GM21447 (cell line): ENCODE data around the gene HSPB1.
A peak's percentile ranks its signal among the peaks of the same experiment; 100 is the strongest.
"Not testable (repeated sequence)": the region's sequence is repeated elsewhere in the genome, so short reads cannot be mapped to it uniquely, and the experiment has no call there.

Experiments used
- ATAC-seq: cut with Tn5 transposase; IDR thresholded peaks from one replicate; pipeline ENCODE4 v1.9.1; 2021; ENCODE audit not compliant: unreplicated experiment

HSPB1 gene

GRCh38 chr7:76303202-76304147 is 1.0 kb downstream of the HSPB1 start:
- ATAC-seq, result no peak

DNA sequence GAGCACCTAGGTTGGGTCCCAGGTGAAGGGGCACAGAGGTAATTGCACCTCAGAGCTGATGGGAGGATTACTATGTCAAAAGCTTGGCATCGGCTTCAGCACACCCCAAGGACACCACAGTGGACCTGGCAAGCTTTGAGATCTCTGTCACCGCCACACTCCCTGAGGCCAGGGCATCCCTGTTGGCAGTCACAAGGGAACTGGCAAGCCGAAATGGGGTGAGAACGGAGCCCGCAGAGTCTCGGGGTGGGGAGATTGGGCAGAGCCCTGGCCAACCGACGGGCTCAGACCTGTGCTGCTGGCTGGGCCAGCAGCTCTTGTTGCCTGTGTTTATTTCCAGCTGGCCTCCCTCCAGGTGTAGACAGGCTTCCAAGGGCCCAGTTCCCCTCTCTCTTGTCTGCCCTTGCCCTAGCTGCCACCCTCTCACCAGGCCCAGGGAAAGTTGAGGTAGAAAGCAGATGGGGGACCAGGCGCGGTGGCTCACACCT is 2.5 kb downstream of the HSPB1 start:
- no peak for ATAC-seq

GRCh38 chr7:76308874-76309273 is 6.4 kb downstream of the HSPB1 start:
- not testable (repeated sequence) for ATAC-seq

DNA sequence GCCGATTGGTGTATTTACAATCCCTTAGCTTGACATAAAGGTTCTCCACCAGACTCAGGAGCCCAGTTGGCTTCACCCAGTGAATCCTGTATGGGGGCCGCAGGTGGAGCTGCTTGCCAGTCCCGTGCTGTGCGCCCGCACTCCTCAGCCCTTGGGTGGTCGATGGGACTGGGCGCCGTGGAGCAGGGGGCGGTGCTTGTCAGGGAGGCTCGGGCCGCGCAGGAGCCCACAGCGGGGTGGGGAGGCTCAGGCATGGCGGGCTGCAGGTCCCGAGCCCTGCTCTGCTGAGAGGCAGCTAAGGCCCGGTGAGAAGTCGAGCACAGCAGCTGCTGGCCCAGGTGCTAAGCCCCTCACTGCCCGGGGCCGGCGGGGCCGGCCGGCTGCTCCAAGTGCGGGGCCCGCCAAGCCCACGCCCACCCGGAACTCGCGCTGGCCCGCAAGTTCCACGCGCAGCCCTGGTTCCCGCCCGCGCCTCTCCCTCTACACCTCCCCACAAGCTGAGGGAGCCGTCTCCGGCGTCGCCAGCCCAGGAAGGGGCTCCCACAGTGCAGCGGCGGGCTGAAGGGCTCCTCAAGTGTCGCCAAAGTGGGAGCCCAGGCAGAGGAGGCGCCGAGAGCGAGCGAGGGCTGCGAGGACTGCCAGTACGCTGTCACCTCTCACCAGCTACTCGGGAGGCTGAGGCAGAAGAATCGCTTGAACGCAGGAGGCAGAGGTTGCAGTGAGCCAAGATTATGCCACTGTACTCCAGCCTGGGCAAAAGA is 7.0 kb downstream of the HSPB1 start:
- ATAC-seq, result not testable (repeated sequence)

GRCh38 chr7:76310102-76310957 is 7.9 kb downstream of the HSPB1 start:
- ATAC-seq, result no peak

DNA sequence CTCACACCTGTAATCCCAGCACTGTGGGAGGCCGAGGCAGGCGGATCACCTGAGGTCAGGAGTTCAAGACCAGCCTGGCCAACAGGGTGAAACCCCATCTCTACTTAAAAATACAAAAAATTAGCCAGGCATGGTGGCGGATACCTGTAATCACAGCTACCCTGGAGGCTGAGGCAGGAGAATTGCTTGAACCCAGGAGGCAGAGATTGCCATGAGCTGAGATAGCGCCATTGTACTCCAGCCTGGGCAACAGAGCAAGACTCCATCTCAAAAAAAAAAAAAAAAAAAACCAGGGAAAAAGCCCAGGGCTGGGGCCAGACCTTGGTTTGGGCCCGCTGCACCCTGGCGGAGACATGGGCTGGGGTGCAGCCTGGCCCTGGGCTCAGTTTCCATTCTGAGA is 9.4 kb downstream of the HSPB1 start:
- not testable (repeated sequence) for ATAC-seq

DNA sequence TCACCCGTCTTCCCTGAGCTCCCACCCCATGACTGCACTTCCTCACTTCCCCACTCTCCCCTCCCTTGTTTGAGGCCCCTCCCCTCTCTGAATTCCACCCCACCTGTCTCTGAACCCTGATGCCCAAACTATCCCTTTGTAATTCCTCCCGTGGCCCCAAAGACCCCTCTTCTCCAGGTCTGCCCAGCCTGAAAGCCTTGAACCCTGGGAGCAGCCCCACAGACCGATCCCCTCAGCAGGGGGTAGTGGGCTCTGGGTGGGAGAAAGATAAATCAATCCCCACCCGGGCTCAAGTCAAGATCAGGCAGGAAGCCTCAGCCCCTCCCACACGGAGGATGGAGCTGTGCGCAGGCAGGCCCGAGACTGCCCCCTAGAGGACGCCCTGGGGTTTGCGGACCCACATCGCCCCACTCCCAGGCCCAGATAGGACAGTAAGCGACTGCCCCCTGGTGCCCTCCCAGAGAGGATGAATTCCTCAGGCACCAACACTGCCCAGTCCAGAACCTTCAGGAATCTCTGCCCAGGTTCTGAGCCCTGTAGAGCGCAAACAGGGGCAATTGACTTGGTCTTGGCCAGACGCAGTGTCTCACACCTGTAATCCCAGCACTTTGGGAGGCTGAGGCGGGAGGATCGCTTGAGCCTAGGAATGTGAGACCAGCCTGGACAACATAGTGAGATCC is 11.7 kb downstream of the HSPB1 start:
- peak; percentile 29 for ATAC-seq

GRCh38 chr7:76314740-76315139 is 12.3 kb downstream of the HSPB1 start:
- ATAC-seq, result not testable (repeated sequence)

DNA sequence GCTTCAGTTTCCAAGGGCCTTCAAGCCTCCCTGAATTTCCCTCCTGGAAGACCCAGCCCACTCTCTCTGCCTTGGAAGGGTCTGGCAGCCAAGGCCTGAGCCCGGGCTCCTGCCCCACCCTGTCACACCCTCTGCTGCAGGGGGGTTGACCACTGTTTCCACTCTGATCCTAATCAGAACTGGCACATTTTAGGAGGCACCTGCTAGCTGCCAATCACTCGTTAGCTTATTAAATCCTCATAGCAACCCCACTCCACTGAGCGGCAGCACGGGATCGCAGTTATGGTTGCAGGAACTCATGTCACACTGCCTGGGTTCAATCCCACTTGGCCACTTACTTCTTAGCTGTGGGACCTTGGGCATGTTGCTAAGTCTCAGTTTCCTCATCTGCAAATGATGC is 12.9 kb downstream of the HSPB1 start:
- ATAC-seq, result no peak

DNA sequence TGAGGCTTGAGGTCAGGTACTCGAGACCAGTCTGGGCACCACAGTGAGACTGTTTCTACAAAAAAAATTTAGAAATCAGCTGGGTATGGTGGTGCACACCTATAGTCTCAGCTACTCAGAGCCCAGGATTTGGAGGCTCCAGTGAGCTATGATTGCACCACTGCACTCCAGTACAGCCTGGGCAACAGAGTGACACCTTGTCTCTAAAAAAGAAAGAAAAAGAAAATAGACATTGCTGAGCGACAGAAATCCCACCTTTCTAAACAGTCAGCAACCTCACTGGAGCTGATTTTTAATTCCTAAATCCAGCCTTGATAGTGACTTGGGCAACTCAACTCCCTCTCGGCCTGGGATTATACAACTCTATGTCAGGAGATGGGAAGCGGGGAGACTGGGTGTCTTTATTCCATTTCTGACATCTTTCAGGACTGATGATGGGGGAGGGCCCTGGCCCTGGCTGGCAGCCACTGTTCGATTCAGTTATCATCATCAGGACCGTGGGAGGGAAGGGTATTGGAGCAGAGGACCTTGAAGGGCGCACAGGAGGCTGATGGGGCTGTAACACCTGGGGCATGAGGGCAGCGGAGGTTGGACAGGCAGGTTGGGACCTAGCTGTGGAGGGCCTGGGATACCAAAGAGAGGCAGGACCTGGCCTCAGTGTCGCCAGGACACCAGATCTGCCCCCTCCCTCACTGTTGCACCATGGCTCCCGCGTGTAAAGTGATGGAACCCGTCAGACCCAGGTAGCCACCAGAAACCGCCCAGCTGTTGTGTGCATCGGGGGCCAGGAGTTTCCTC is 14.7 kb downstream of the HSPB1 start:
- ATAC-seq, result no peak

GRCh38 chr7:76317782-76318487 is 15.5 kb downstream of the HSPB1 start:
- peak; percentile 84 for ATAC-seq

- peak; percentile 46 for ATAC-seq
Measured at GRCh38 chr7:76318488-76319353, 16.2 kb downstream of the HSPB1 start.

GRCh38 chr7:76325092-76325491 is 22.6 kb downstream of the HSPB1 start:
- ATAC-seq, result no peak

DNA sequence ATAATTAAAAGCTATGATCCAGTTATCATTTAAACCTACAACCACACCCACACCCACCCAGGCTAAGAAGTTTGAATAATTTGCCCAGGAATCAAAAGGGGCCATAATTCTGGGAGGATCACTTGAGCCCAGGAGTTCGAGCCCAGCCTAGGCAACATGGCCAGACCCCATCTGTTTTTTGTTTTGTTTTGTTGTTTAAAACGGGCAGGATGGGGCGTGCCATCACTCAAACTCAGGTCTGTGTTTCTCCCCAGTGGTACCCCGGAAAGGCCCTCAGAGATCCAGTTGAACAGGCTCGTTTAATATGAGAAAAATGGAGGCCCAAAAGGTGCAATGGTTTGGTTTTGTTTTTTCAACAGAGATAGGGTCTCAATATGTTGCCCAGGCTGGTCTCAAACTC is 23.3 kb downstream of the HSPB1 start:
- no peak for ATAC-seq

DNA sequence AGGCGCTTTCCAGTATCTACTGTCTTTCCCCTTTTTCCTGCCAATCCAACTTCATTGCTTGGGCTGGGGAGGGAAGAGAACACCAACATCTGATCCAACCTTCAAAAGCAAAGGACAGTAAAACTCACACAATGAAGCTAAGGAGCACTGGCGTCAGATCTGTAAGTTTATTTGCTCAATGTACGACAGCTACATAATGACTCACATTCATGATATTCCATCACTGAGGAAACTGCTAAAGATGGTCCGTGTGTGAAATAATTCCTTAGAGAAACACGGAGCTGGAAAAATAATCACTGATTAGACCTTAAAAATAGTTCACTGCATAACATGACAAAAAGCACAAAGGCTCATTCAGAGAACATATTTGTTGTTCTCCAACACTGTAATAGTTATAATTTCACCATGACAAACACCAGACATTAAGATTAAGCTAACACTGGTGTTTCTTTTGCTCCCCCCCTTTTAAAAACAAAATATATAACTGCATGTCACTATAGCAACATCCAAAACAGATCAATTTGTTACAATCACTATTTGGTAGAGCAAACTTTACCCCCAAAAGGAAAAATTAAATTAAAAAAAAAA is 24.3 kb downstream of the HSPB1 start:
- ATAC-seq, result no peak

GRCh38 chr7:76327610-76328009 is 25.1 kb downstream of the HSPB1 start:
- no peak for ATAC-seq

- no peak for ATAC-seq
Measured at GRCh38 chr7:76328389-76328788, 25.9 kb downstream of the HSPB1 start.

DNA sequence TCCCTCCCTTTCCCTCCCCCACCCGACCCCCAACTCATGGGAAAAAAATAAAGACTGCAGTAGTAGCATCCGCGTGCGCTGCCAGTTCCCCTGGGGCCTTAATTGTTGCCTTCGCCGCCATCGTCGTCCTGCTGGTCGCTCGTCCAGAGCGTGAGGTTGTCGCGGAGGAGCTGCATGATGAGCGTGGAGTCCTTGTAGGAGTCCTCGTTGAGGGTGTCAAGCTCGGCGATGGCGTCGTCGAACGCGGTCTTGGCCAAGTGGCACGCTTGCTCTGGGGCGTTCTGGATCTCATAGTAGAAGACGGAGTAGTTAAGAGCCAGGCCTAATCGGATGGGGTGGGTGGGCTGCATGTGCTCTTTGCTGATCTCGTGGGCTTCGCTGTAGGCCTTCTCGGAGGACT is 27.0 kb downstream of the HSPB1 start:
- ATAC-seq, result no peak
